Caco-2 (cell line): ENCODE results near the gene CCDC191. TPM values are rescaled to one million over a fixed set of nuclear protein-coding genes. Genes with fewer than 3 reads are reported as not detected.

Experiments used
- BruUV-seq: library from RNA; stranded (reverse); fragments of 400-500 nt; replicated peaks from 2 replicates; lab custom pipeline; 2021; lab: Mats Ljungman, UMichigan
- CTCF ChIA-PET: fragments of 300-600 bp; sonication (Branson Sonifier 250); formaldehyde crosslinking; loops from one replicate; lab custom pipeline; 2022; ENCODE audit warnings: antibody characterized with exemption; lab: Charles Lee
- POLR2A ChIA-PET: fragments of 300-600 bp; sonication (Branson Sonifier 250); formaldehyde crosslinking; loops from one replicate; lab custom pipeline; 2022; ENCODE audit warnings: antibody characterized with exemption; lab: Charles Lee
- DNase-seq, 2 experiments: peaks; one replicate each; pipeline versions ENCODE4 v3.0.0 to v3.0.0-alpha.2; 2020 to 2022
- H3K27me3 ChIP-seq: replicated peaks from 2 replicates; pipeline ENCODE4 v1.6.0; 2011; ENCODE audit warnings: low read length; ENCODE audit not compliant: control insufficient read depth, insufficient read depth
- H3K36me3 ChIP-seq: 2 replicates; pipeline ENCODE4 v1.5.1; 2011; ENCODE audit warnings: low read length; ENCODE audit not compliant: control insufficient read depth, insufficient read depth
- H3K4me1 ChIP-seq: fragments of 250-450 bp; sonication (Bioruptor Pico); 2 replicates; pipeline ENCODE4 v1.5.1; 2020; ENCODE audit warnings: mild to moderate bottlenecking
- H3K4me3 ChIP-seq: 2 replicates; pipeline ENCODE4 v1.5.1; 2011; ENCODE audit warnings: low read depth, mild to moderate bottlenecking, control low read depth, low read length
- H3K9me3 ChIP-seq: fragments of 250-450 bp; sonication (Bioruptor Pico); 2 replicates; pipeline ENCODE4 v1.5.1; 2020; ENCODE audit warnings: mild to moderate bottlenecking, moderate library complexity
- H3K27ac Mint-ChIP-seq: one replicate; pipeline ENCODE4 v1.8.0; 2022; ENCODE audit warnings: mixed read lengths; ENCODE audit not compliant: unreplicated experiment
- H3K27me3 Mint-ChIP-seq: one replicate; pipeline ENCODE4 v1.8.0; 2022; ENCODE audit warnings: mixed read lengths; ENCODE audit not compliant: insufficient read depth, unreplicated experiment
- H3K36me3 Mint-ChIP-seq: one replicate; pipeline ENCODE4 v1.8.0; 2022; ENCODE audit warnings: mild to moderate bottlenecking, mixed read lengths; ENCODE audit not compliant: insufficient read depth, unreplicated experiment
- H3K4me1 Mint-ChIP-seq: one replicate; pipeline ENCODE4 v1.8.0; 2022; ENCODE audit warnings: low read depth, mixed read lengths; ENCODE audit not compliant: unreplicated experiment
- H3K4me3 Mint-ChIP-seq: one replicate; pipeline ENCODE4 v1.8.0; 2022; ENCODE audit warnings: mild to moderate bottlenecking, moderate library complexity, mixed read lengths; ENCODE audit not compliant: unreplicated experiment
- H3K9me3 Mint-ChIP-seq: one replicate; pipeline ENCODE4 v1.8.0; 2022; ENCODE audit warnings: mixed read lengths; ENCODE audit not compliant: unreplicated experiment
- intact Hi-C: fragments of 100-400 bp; cut with micrococcal nuclease; formaldehyde crosslinking; loops from one replicate; pipeline ENCODE4 v1.10.0; 2022; ENCODE audit not compliant: unreplicated experiment
- total RNA-seq: library from RNA; stranded (reverse); gene quantifications from 2 replicates; pipeline ENCODE4 v1.2.3, GENCODE V29; 2022
- TF ChIP-seq, protein P1 (sequence below), 2 experiments: fragments of 200-600 bp in 1 of 2; IDR thresholded peaks; 1 replicate in 1 of 2; 2 replicates in 1 of 2; pipeline versions ENCODE4 v1.5.1 to v1.8.0; 2011 to 2022; ENCODE audit warnings: antibody characterized with exemption in 1 of 2, control low read depth in 1 of 2, inconsistent platforms in 1 of 2, low read depth in 1 of 2, low read length in 1 of 2, mild to moderate bottlenecking in 1 of 2, moderate library complexity in 1 of 2; ENCODE audit not compliant: insufficient read depth in 1 of 2, severe bottlenecking in 1 of 2, unreplicated experiment in 1 of 2

CCDC191 gene
- total RNA-seq, 1 experiment from 2014 or later, result 2.2 TPM

DNA sequence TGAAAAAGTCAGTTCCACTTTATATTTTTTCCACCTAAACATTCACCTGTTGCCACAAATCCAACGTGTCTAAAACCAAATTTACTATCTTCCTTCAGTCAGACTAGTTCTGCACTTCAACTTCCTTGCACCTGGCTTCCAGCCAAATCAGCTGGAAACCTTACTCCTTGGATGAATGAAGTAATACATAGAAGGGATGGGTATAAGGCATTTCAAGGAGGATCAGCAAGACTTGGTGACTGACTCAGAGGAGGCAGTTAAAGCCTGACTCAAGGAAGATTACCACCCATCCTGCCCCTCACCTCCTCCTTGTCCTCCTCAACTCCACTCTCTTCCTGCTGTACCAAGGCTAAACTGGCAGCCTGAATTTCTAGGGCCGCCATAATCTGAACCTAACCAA lies 37.3 kb upstream of the CCDC191 start:
- no peak overlapping the region for H3K4me3 Mint-ChIP-seq
- TF ChIP-seq, protein P1, sequence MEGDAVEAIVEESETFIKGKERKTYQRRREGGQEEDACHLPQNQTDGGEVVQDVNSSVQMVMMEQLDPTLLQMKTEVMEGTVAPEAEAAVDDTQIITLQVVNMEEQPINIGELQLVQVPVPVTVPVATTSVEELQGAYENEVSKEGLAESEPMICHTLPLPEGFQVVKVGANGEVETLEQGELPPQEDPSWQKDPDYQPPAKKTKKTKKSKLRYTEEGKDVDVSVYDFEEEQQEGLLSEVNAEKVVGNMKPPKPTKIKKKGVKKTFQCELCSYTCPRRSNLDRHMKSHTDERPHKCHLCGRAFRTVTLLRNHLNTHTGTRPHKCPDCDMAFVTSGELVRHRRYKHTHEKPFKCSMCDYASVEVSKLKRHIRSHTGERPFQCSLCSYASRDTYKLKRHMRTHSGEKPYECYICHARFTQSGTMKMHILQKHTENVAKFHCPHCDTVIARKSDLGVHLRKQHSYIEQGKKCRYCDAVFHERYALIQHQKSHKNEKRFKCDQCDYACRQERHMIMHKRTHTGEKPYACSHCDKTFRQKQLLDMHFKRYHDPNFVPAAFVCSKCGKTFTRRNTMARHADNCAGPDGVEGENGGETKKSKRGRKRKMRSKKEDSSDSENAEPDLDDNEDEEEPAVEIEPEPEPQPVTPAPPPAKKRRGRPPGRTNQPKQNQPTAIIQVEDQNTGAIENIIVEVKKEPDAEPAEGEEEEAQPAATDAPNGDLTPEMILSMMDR (IDR thresholded peaks at IDR 0.05; ENCODE audit: insufficient read depth in 1 of 2, low read depth in 1 of 2, low read length in 1 of 2, severe bottlenecking in 1 of 2, unreplicated experiment in 1 of 2), result no peak
- POLR2A ChIA-PET, result no interaction called here
- H3K4me1 ChIP-seq, result no peaks in the 10 kb centered on the region
- no peaks in the 10 kb centered on the region for H3K9me3 Mint-ChIP-seq
- intact Hi-C loops, result no loop called here
- H3K27me3 ChIP-seq, result no peaks in the 10 kb centered on the region
- H3K4me3 ChIP-seq, result no peak overlapping the region
- no TSS peak for BruUV-seq
- H3K27ac Mint-ChIP-seq, result no peak overlapping the region
- DNase-seq, result no peak
- peaks cover 2% of the 10 kb centered on the region for H3K27me3 Mint-ChIP-seq
- no peaks in the 10 kb centered on the region for H3K36me3 ChIP-seq
- H3K9me3 ChIP-seq, result no peaks in the 10 kb centered on the region
- no peaks in the 10 kb centered on the region for H3K36me3 Mint-ChIP-seq
- CTCF ChIA-PET, result no interaction called here
- no peaks in the 10 kb centered on the region for H3K4me1 Mint-ChIP-seq

GRCh38 chr3:114093016-114093380 lies 36.7 kb upstream of the CCDC191 start:
- POLR2A ChIA-PET, result no interaction called here

GRCh38 chr3:114092151-114093015 lies 36.1 kb upstream of the CCDC191 start:
- DNase-seq, result no peak
- no peak overlapping the region for H3K4me3 Mint-ChIP-seq
- H3K9me3 Mint-ChIP-seq, result no peaks in the 10 kb centered on the region
- no peaks in the 10 kb centered on the region for H3K27me3 ChIP-seq
- H3K9me3 ChIP-seq, result no peaks in the 10 kb centered on the region
- no peaks in the 10 kb centered on the region for H3K4me1 Mint-ChIP-seq
- no TSS peak for BruUV-seq
- H3K4me3 ChIP-seq, result no peak overlapping the region
- peaks cover 2% of the 10 kb centered on the region for H3K27me3 Mint-ChIP-seq
- no peaks in the 10 kb centered on the region for H3K36me3 ChIP-seq
- intact Hi-C loops, result no loop called here
- H3K36me3 Mint-ChIP-seq, result no peaks in the 10 kb centered on the region
- ChIA-PET CTCF (interaction anchor here (0.8 kb wide), 1 partner anchor 55 kb away, joined by 3 read pairs; no protein-coding TSS in a partner anchor), POLR2A (no interaction called here)
- TF ChIP-seq, protein P1 (IDR thresholded peaks at IDR 0.05; ENCODE audit: insufficient read depth in 1 of 2, low read depth in 1 of 2, low read length in 1 of 2, severe bottlenecking in 1 of 2, unreplicated experiment in 1 of 2), result no peak
- H3K4me1 ChIP-seq, result no peaks in the 10 kb centered on the region
- no peak overlapping the region for H3K27ac Mint-ChIP-seq

More at GRCh38 chr3:114093016-114093380, 36.7 kb upstream of the CCDC191 start:
- TF ChIP-seq, protein P1 (IDR thresholded peaks at IDR 0.05; ENCODE audit: insufficient read depth in 1 of 2, low read depth in 1 of 2, low read length in 1 of 2, severe bottlenecking in 1 of 2, unreplicated experiment in 1 of 2), result no peak
- Mint-ChIP-seq H3K36me3 (no peaks in the 10 kb centered on the region), H3K4me3 (no peak overlapping the region), H3K4me1 (no peaks in the 10 kb centered on the region), H3K9me3 (no peaks in the 10 kb centered on the region), H3K27me3 (peaks cover 2% of the 10 kb centered on the region), H3K27ac (no peak overlapping the region)
- Histone ChIP-seq H3K4me3 (no peak overlapping the region), H3K27me3 (no peaks in the 10 kb centered on the region), H3K4me1 (no peaks in the 10 kb centered on the region), H3K9me3 (no peaks in the 10 kb centered on the region), H3K36me3 (no peaks in the 10 kb centered on the region)
- CTCF ChIA-PET, result interaction anchor here (0.8 kb wide), 1 partner anchor 55 kb away, joined by 3 read pairs; no protein-coding TSS in a partner anchor
- intact Hi-C loops, result no loop called here
- BruUV-seq, result no TSS peak
- DNase-seq, result no peak
